Aorta (tissue), 5 donors: Measurements from ENCODE around the gene LIMS4. TPM values are rescaled to one million over a fixed set of nuclear protein-coding genes. Genes with fewer than 3 reads are reported as not detected.
A peak's percentile ranks its signal among the peaks of the same experiment; 100 is the strongest.
"Not testable (repeated sequence)": the region's sequence is repeated elsewhere in the genome, so short reads cannot be mapped to it uniquely, and the experiment has no call there.

Source experiments
- ATAC-seq: fragments of 200-7000 bp; cut with Tn5 transposase; one replicate; pipeline ENCODE4 v1.9.1; 2022; ENCODE audit warnings: moderate library complexity; ENCODE audit not compliant: low FRiP score
- DNase-seq, 2 donors: peaks; one replicate each; pipeline ENCODE4 v3.0.0-alpha.2; 2020
- H3K27ac ChIP-seq, 2 donors: one replicate each; pipeline ENCODE4 v1.5.1; 2013; ENCODE audit warnings: low read length in 2 of 2, mild to moderate bottlenecking in 2 of 2, moderate library complexity in 2 of 2, control low read depth in 1 of 2, inconsistent platforms in 1 of 2, low read depth in 1 of 2
- H3K27me3 ChIP-seq, 2 donors: one replicate each; pipeline ENCODE4 v1.6.1; 2013; ENCODE audit warnings: control low read depth in 1 of 2, low read length in 1 of 2, mild to moderate bottlenecking in 1 of 2, moderate library complexity in 1 of 2; ENCODE audit not compliant: insufficient read depth in 2 of 2, control insufficient read depth in 1 of 2
- H3K36me3 ChIP-seq, 2 donors: one replicate each; pipeline ENCODE4 v1.6.1; 2013; ENCODE audit warnings: control low read depth in 1 of 2, low read length in 1 of 2, mild to moderate bottlenecking in 1 of 2; ENCODE audit not compliant: insufficient read depth in 2 of 2, control insufficient read depth in 1 of 2
- H3K4me1 ChIP-seq, 2 donors: one replicate each; pipeline ENCODE4 v1.6.1; 2013; ENCODE audit warnings: low read length in 2 of 2, control low read depth in 1 of 2, mild to moderate bottlenecking in 1 of 2, moderate library complexity in 1 of 2; ENCODE audit not compliant: insufficient read depth in 2 of 2, control insufficient read depth in 1 of 2
- H3K4me3 ChIP-seq, 2 donors: one replicate each; pipeline ENCODE4 v1.5.1; 2013; ENCODE audit warnings: low read length in 2 of 2, control low read depth in 1 of 2, mild to moderate bottlenecking in 1 of 2
- H3K9me3 ChIP-seq: one replicate; pipeline ENCODE4 v1.6.1; 2013; ENCODE audit warnings: mild to moderate bottlenecking, low read length; ENCODE audit not compliant: control insufficient read depth
- WGBS, 2 donors: extraction: QIAGEN DNeasy Blood & Tissue Kit; methylation state at CpG; one replicate each; pipeline ENCODE4 v1.1.7; 2013; 5-methylcytosine and 5-hydroxymethylcytosine counted together
- intact Hi-C, 2 donors: fragments of 100-400 bp; cut with DNase I; formaldehyde crosslinking; loops; one replicate each; pipeline versions ENCODE4 v1.14.2 to v1.15.0; 2022
- long read RNA-seq, 2 donors: library from polyadenylated mRNA; unstranded; transcript quantifications; one replicate each; pipeline ENCODE4 v2.0.0, GENCODE V29; 2020 to 2021
- polyA plus RNA-seq, 2 donors: library from polyadenylated mRNA; stranded (reverse); fragments of 200-250 nt; gene quantifications; one replicate each; pipeline ENCODE4 v1.2.3, GENCODE V29; 2013
- total RNA-seq, 2 donors: library from RNA; stranded (reverse); fragmentation: NEBNext Ultra II Directional; extraction: Animal tissue kit (Norgen Biotek cat#: 25700); gene quantifications; one replicate each; pipeline ENCODE4 v1.2.1, GENCODE V29; 2021
- donor health status: healthy with polysubstance abuse.
- donor health status: Bipolar disorder and iron deficiency.
- donor health status: DM: no; HTN: no; CAD: no.
- donor health status: DM: no; HTN: no; CAD: no.
- donor health status: DM: yes; HTN: yes; CAD: no.

Gene LIMS4
- total RNA-seq (10 to 100 TPM; 16.0 to 22.4 TPM), polyA plus RNA-seq (10 to 100 TPM; 17.3 to 69.1 TPM)
- long read RNA-seq, donor 1, partial matches to known transcripts = 0 of 10 reads
- long read RNA-seq, donor 1, other reads (novel, unspliced or antisense) = 3 of 10 reads
- long read RNA-seq, donor 2, partial matches to known transcripts = 1 of 3 reads
- long read RNA-seq, donor 2, other reads (novel, unspliced or antisense) = 2 of 3 reads

GRCh38 chr2:110472171-110473058 lies at the start of gene LIMS4:
TSS of gene LIMS4 (minus strand) at chr2:110472816. CDS start at chr2:110472778, 38 bp downstream.
- H3K9me3 ChIP-seq, intact Hi-C loops, H3K27ac ChIP-seq, H3K27me3 ChIP-seq, H3K36me3 ChIP-seq, H3K4me1 ChIP-seq, DNase-seq, H3K4me3 ChIP-seq: not testable (repeated sequence)
- ATAC-seq = peak; percentile 96
- WGBS, 2 donors = no CpG with 5 or more reads among the region's 29 CpGs

GRCh38 chr2:110499755-110500377 lies 27.2 kb upstream of the LIMS4 start:
- H3K4me1 ChIP-seq, intact Hi-C loops, H3K27me3 ChIP-seq, H3K36me3 ChIP-seq, H3K9me3 ChIP-seq, H3K27ac ChIP-seq, DNase-seq, H3K4me3 ChIP-seq: not testable (repeated sequence)
- WGBS, 2 donors = no CpG with 5 or more reads among the region's 8 CpGs
- ATAC-seq = peak; percentile 63

- DNase-seq, H3K4me1 ChIP-seq, ATAC-seq, H3K36me3 ChIP-seq, intact Hi-C loops, H3K4me3 ChIP-seq, H3K27me3 ChIP-seq, H3K9me3 ChIP-seq, H3K27ac ChIP-seq: not testable (repeated sequence)
- WGBS, 2 donors = no CpG with 5 or more reads among the region's 6 CpGs
Measured at GRCh38 chr2:110496027-110496426, 23.4 kb upstream of the LIMS4 start.

- H3K4me1 ChIP-seq, intact Hi-C loops, H3K9me3 ChIP-seq, H3K27me3 ChIP-seq, H3K36me3 ChIP-seq, H3K4me3 ChIP-seq, DNase-seq, ATAC-seq, H3K27ac ChIP-seq: not testable (repeated sequence)
- WGBS, 2 donors = no CpG with 5 or more reads among the region's 3 CpGs
Measured at GRCh38 chr2:110494488-110494887, 21.9 kb upstream of the LIMS4 start.

GRCh38 chr2:110488991-110489390 lies 16.4 kb upstream of the LIMS4 start:
- H3K4me3 ChIP-seq, H3K27me3 ChIP-seq, H3K27ac ChIP-seq, intact Hi-C loops, H3K4me1 ChIP-seq, H3K36me3 ChIP-seq, ATAC-seq, H3K9me3 ChIP-seq, DNase-seq: not testable (repeated sequence)
- no CpG with 5 or more reads among the region's 1 CpG for WGBS, 2 donors

- DNase-seq, ATAC-seq, H3K36me3 ChIP-seq, H3K27me3 ChIP-seq, H3K4me1 ChIP-seq, H3K9me3 ChIP-seq, H3K4me3 ChIP-seq, intact Hi-C loops, H3K27ac ChIP-seq: not testable (repeated sequence)
- whole genome bisulfite sequencing, 2 donors = no CpG with 5 or more reads among the region's 4 CpGs
Measured at GRCh38 chr2:110482697-110483096, 10.1 kb upstream of the LIMS4 start.

- H3K4me1 ChIP-seq, H3K27me3 ChIP-seq, H3K36me3 ChIP-seq, ATAC-seq, H3K9me3 ChIP-seq, DNase-seq, intact Hi-C loops, H3K27ac ChIP-seq, H3K4me3 ChIP-seq: not testable (repeated sequence)
- no CpG with 5 or more reads among the region's 3 CpGs for WGBS, 2 donors
Measured at GRCh38 chr2:110481200-110481599, 8.6 kb upstream of the LIMS4 start.

- H3K27me3 ChIP-seq, ATAC-seq, H3K4me1 ChIP-seq, H3K4me3 ChIP-seq, H3K9me3 ChIP-seq, intact Hi-C loops, H3K27ac ChIP-seq, H3K36me3 ChIP-seq, DNase-seq: not testable (repeated sequence)
- no CpG with 5 or more reads among the region's 4 CpGs for WGBS, 2 donors
Measured at GRCh38 chr2:110480084-110480483, 7.5 kb upstream of the LIMS4 start.
